Ectodermal cell (in vitro differentiated cells): ENCODE results near the gene PCYT2.
"Not testable (repeated sequence)": the region's sequence is repeated elsewhere in the genome, so short reads cannot be mapped to it uniquely, and the experiment has no call there.

Source experiments
- H3K27ac ChIP-seq: 2 replicates; pipeline ENCODE4 v1.7.0; 2013; ENCODE audit warnings: mild to moderate bottlenecking, low read depth, low read length; ENCODE audit not compliant: insufficient read depth, poor library complexity, severe bottlenecking
- H3K27me3 ChIP-seq: 2 replicates; pipeline ENCODE4 v1.7.0; 2013; ENCODE audit warnings: mild to moderate bottlenecking, low read length; ENCODE audit not compliant: insufficient read depth, control insufficient read depth, poor library complexity, severe bottlenecking
- H3K36me3 ChIP-seq: one replicate; pipeline ENCODE4 v1.7.0; 2013; ENCODE audit warnings: low read length; ENCODE audit not compliant: control insufficient read depth, insufficient read depth
- H3K4me1 ChIP-seq: one replicate; pipeline ENCODE4 v1.7.0; 2013; ENCODE audit warnings: low read length; ENCODE audit not compliant: control insufficient read depth, insufficient read depth
- H3K4me3 ChIP-seq: 2 replicates; pipeline ENCODE4 v1.7.0; 2013; ENCODE audit warnings: low read depth, low read length, control low read depth; ENCODE audit not compliant: insufficient read depth
- H3K9me3 ChIP-seq: 2 replicates; pipeline ENCODE4 v1.7.0; 2013; ENCODE audit warnings: mild to moderate bottlenecking, low read length, moderate library complexity; ENCODE audit not compliant: control insufficient read depth
- WGBS, 2 experiments: methylation state at CpG; one replicate each; pipeline ENCODE4 v1.1.7; 2013; ENCODE audit warnings: missing lambda C conversion rate in 2 of 2; 5-methylcytosine and 5-hydroxymethylcytosine counted together

Gene PCYT2

GRCh38 chr17:81954131-81955057 is 43.2 kb upstream of the PCYT2 start:
- no peak overlapping the region for H3K27ac ChIP-seq
- H3K4me3 ChIP-seq, result no peak overlapping the region
- WGBS, 2 experiments, result 87 to 89% methylated on average over 19 of the region's 19 CpGs
- H3K9me3 ChIP-seq, result no peaks in the 10 kb centered on the region
- H3K27me3 ChIP-seq, result peaks cover 26% of the 10 kb centered on the region
- no peaks in the 10 kb centered on the region for H3K4me1 ChIP-seq
- no peaks in the 10 kb centered on the region for H3K36me3 ChIP-seq

- WGBS, 2 experiments, result 80 to 81% methylated on average over 5 of the region's 5 CpGs
- H3K27ac ChIP-seq, H3K4me3 ChIP-seq, H3K36me3 ChIP-seq, H3K4me1 ChIP-seq, H3K9me3 ChIP-seq: not testable (repeated sequence)
- peaks cover 16% of the 10 kb centered on the region for H3K27me3 ChIP-seq
These were observed 42.2 kb upstream of the PCYT2 start for GRCh38 chr17:81953443-81953842.

GRCh38 chr17:81952792-81953228 is 41.6 kb upstream of the PCYT2 start:
- no peak overlapping the region for H3K4me3 ChIP-seq
- no peaks in the 10 kb centered on the region for H3K36me3 ChIP-seq
- no peaks in the 10 kb centered on the region for H3K4me1 ChIP-seq
- 82 to 86% methylated on average over 16 of the region's 16 CpGs for WGBS, 2 experiments
- H3K27me3 ChIP-seq, result peaks cover 10% of the 10 kb centered on the region
- H3K9me3 ChIP-seq, result no peaks in the 10 kb centered on the region
- H3K27ac ChIP-seq, result no peak overlapping the region

DNA sequence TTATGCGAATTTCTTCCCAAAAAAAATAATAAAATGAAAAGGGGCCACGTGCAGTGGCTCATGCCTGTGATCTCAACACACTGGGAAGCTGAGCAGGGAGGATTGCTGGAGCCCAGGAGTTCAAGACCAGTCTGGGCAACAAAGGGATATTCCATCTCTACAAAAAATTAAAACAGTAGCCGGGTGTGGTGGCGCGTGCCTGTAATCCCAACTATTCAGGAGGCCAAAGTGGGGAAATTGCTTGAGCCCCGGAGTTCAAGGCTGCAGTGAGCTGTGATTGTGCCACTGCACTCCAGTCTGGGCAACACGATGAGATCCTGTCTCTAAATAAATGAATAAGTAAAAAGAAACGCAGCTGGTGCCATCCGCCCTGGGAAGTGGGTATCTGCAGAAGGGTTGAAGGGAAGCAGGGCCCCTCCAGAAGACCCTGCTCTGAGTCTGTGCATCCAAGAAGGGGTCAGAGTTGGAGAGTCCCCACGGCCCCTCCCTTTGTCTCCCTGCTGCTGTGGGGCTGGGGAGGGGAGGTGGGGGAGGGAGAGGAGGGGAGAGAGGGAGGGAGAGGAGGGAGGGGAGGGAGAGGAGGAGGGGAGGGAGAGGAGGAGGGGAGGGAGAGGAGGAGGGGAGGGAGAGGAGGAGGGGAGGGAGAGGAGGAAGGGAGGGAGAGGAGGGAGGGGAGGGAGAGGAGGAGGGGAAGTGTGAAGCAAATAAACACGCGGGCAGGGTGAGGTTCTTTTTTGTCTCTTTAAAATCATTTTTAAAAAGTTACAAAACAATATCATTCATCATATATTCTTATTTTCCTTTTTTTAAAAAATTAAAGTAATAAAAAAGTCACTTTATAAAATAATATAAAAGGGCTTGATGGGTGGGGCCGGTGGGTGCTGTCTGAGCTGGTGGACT is 40.8 kb upstream of the PCYT2 start:
- no peak overlapping the region for H3K27ac ChIP-seq
- 80 to 83% methylated on average over 10 of the region's 13 CpGs for WGBS, 2 experiments
- H3K4me3 ChIP-seq, result no peak overlapping the region
- peaks cover 2% of the 10 kb centered on the region for H3K27me3 ChIP-seq
- H3K9me3 ChIP-seq, result no peaks in the 10 kb centered on the region
- H3K4me1 ChIP-seq, result no peaks in the 10 kb centered on the region
- H3K36me3 ChIP-seq, result no peaks in the 10 kb centered on the region

DNA sequence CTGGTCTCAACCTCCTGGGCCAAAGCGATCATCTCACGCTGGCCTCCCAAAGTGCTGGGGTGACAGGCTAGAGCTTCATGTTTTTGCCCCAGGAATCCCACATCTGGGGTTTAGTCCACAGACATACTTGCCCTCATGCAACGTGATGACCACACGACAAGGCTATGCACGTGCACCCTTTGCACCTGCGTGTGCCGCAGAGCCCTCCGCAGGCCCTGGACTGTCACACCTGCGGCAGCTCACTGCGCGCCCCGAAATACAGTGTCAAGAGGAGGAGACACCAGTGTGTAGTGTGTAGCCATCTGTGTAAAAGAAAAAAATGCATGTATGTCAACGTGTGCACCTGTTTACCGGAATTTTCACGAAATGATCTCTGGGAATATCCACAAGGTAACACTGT is 39.3 kb upstream of the PCYT2 start:
- Histone ChIP-seq H3K4me3 (no peak overlapping the region), H3K36me3 (no peaks in the 10 kb centered on the region), H3K27ac (no peak overlapping the region), H3K4me1 (no peaks in the 10 kb centered on the region), H3K9me3 (no peaks in the 10 kb centered on the region), H3K27me3 (no peaks in the 10 kb centered on the region)
- 88 to 90% methylated on average over 15 of the region's 15 CpGs for WGBS, 2 experiments

GRCh38 chr17:81948635-81949378 is 37.6 kb upstream of the PCYT2 start:
- H3K36me3 ChIP-seq, result no peaks in the 10 kb centered on the region
- H3K4me3 ChIP-seq, result no peak overlapping the region
- H3K27ac ChIP-seq, result no peak overlapping the region
- peaks cover 7% of the 10 kb centered on the region for H3K4me1 ChIP-seq
- H3K27me3 ChIP-seq, result no peaks in the 10 kb centered on the region
- WGBS, 2 experiments, result 89 to 90% methylated on average over 17 of the region's 17 CpGs
- no peaks in the 10 kb centered on the region for H3K9me3 ChIP-seq

DNA sequence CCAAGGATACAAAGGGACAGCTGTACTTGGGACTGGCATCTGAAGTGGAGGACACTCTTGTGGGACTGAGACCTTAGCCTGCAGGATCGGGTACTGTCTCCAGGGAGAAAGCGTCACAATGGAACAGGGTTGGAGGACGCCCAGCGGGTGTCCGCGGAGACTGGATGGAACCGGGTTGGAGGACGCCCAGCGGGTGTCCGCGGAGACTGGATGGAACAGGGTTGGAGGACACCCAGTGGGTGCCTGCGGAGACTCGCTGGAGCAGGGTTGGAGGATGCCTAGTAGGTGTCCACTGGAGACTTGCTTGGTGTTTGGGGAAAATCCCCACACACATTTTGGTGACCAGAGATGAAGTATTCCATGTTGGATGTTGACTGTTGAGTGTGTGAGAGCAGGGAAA is 36.0 kb upstream of the PCYT2 start, which contains the start of gene MYADML2:
TSS of gene MYADML2 (minus strand) at position 45 of the 400 bp plus-strand sequence. CDS start 5,492 bp downstream, outside the sequence.
- Histone ChIP-seq H3K4me3 (no peak within 1 kb of the TSS), H3K27me3 (no peaks in the 10 kb centered on the region), H3K36me3 (no peaks in the 10 kb centered on the region), H3K27ac (no peak within 1 kb of the TSS), H3K9me3 (no peaks in the 10 kb centered on the region), H3K4me1 (peaks cover 8% of the 10 kb centered on the region)
- 86 to 91% methylated on average over 13 of the region's 13 CpGs for WGBS, 2 experiments

GRCh38 chr17:81944858-81945257 is 33.7 kb upstream of the PCYT2 start:
- no peak overlapping the region for H3K27ac ChIP-seq
- WGBS, 2 experiments, result 95 to 96% methylated on average over 9 of the region's 9 CpGs
- H3K9me3 ChIP-seq, result no peaks in the 10 kb centered on the region
- no peaks in the 10 kb centered on the region for H3K36me3 ChIP-seq
- peaks cover 16% of the 10 kb centered on the region for H3K4me1 ChIP-seq
- H3K4me3 ChIP-seq, result no peak overlapping the region
- H3K27me3 ChIP-seq, result no peaks in the 10 kb centered on the region

GRCh38 chr17:81942167-81942553 is 31.0 kb upstream of the PCYT2 start:
- WGBS, 2 experiments, result 52 to 57% methylated on average over 11 of the region's 12 CpGs
- no peaks in the 10 kb centered on the region for H3K36me3 ChIP-seq
- peaks cover 5% of the 10 kb centered on the region for H3K27me3 ChIP-seq
- H3K9me3 ChIP-seq, result no peaks in the 10 kb centered on the region
- H3K27ac ChIP-seq, result no peak overlapping the region
- no peak overlapping the region for H3K4me3 ChIP-seq
- peaks cover 16% of the 10 kb centered on the region for H3K4me1 ChIP-seq
